Ishikawa (cell line): Measurements from ENCODE around the gene ZNF804B.

Experiments
- CEBPB ChIP-seq: IDR thresholded peaks from 2 replicates; pipeline ENCODE4 v1.6.1; 2012
- CREB1 ChIP-seq: IDR thresholded peaks from 2 replicates; pipeline ENCODE4 v1.6.1; 2012; ENCODE audit warnings: low read depth
- EGR1 ChIP-seq: IDR thresholded peaks from 2 replicates; pipeline ENCODE4 v1.6.1; 2012
- EP300 ChIP-seq: IDR thresholded peaks from 2 replicates; pipeline ENCODE4 v1.6.1; 2012; ENCODE audit warnings: borderline replicate concordance
- FOXM1 ChIP-seq: IDR thresholded peaks from 2 replicates; pipeline ENCODE4 v1.6.1; 2012; ENCODE audit warnings: low read depth, borderline replicate concordance
- NFIC ChIP-seq: IDR thresholded peaks from 2 replicates; pipeline ENCODE4 v1.6.1; 2012
- RAD21 ChIP-seq: IDR thresholded peaks from 2 replicates; pipeline ENCODE4 v1.6.1; 2012; ENCODE audit warnings: low read depth
- TAF1 ChIP-seq: IDR thresholded peaks from 2 replicates; pipeline ENCODE4 v1.6.1; 2012; ENCODE audit warnings: low read depth, mild to moderate bottlenecking
- TCF12 ChIP-seq: IDR thresholded peaks from 2 replicates; pipeline ENCODE4 v1.6.1; 2012; ENCODE audit warnings: low read depth
- TEAD4 ChIP-seq: IDR thresholded peaks from 2 replicates; pipeline ENCODE4 v1.6.1; 2012
- USF1 ChIP-seq: IDR thresholded peaks from 2 replicates; pipeline ENCODE4 v1.6.1; 2012
- YY1 ChIP-seq: IDR thresholded peaks from 2 replicates; pipeline ENCODE4 v1.6.1; 2012; ENCODE audit warnings: low read depth
- ZBTB7A ChIP-seq: IDR thresholded peaks from 2 replicates; pipeline ENCODE4 v1.6.1; 2012; ENCODE audit warnings: low read depth
- TF ChIP-seq, protein P1 (sequence below): IDR thresholded peaks from 2 replicates; pipeline ENCODE4 v1.6.1; 2012
- TF ChIP-seq, protein P2 (sequence below): IDR thresholded peaks from 2 replicates; pipeline ENCODE4 v1.6.1; 2012; ENCODE audit warnings: low read depth, mild to moderate bottlenecking

Gene ZNF804B

DNA sequence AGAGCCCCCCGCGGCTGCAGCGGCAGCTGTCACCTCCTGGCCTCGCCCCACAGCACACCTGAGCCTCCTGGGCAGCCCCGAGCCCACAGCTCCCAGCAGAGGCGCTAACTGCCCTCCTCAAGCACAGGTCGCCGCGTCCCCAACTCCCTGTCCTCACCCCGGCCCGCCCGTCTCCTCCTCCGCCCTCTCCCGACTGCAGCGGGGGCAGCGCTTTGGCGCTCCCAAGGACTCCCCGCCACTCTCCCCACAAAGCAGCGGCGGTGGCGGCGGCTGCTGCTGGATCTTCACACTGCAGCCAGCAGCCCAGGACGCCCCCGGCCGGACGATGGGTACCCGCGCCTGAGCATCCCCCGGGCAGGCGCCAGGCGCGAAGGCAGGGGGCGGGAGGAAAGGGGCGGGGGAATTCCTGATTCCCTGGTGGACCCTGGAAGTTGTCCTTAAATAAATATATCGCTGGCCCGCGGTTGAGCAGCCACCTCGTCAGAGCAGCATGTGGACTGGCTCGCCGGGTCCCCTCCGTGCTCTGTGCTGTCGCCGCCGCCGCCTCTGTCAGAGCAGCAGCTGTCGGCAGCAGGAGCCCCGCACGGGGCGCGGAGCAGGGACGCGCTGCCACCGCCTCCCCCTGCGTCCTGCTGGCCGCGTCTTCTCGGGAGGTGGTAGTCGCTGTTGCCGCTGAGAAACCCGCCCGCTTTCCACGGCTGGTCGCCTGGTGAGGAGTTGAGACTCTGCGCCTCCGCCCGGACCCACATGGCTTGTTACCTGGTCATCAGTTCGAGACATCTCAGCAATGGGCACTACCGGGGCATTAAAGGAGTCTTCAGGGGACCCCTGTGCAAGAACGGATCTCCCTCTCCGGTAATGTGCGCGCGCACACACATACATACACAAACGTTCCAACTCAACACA is at the start of gene ZNF804B:
Gene ZNF804B, plus strand, starts transcription at position 471 of the 906 bp plus-strand sequence. Its CDS starts 277 bp downstream, at position 748.
- TF ChIP-seq ZBTB7A (peak; percentile 59; the same call in 1 of the 2 replicates), CREB1 (no peak), RAD21 (no peak), TCF12 (no peak), TEAD4 (no peak)
- TF ChIP-seq, protein P1, sequence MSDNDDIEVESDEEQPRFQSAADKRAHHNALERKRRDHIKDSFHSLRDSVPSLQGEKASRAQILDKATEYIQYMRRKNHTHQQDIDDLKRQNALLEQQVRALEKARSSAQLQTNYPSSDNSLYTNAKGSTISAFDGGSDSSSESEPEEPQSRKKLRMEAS = no peak

- TF ChIP-seq TCF12 (no peak), RAD21 (no peak), USF1 (no peak), ZBTB7A (no peak), EP300 (no peak), NFIC (no peak), TAF1 (no peak), TEAD4 (no peak), CREB1 (no peak), FOXM1 (no peak)
- TF ChIP-seq, protein P2, sequence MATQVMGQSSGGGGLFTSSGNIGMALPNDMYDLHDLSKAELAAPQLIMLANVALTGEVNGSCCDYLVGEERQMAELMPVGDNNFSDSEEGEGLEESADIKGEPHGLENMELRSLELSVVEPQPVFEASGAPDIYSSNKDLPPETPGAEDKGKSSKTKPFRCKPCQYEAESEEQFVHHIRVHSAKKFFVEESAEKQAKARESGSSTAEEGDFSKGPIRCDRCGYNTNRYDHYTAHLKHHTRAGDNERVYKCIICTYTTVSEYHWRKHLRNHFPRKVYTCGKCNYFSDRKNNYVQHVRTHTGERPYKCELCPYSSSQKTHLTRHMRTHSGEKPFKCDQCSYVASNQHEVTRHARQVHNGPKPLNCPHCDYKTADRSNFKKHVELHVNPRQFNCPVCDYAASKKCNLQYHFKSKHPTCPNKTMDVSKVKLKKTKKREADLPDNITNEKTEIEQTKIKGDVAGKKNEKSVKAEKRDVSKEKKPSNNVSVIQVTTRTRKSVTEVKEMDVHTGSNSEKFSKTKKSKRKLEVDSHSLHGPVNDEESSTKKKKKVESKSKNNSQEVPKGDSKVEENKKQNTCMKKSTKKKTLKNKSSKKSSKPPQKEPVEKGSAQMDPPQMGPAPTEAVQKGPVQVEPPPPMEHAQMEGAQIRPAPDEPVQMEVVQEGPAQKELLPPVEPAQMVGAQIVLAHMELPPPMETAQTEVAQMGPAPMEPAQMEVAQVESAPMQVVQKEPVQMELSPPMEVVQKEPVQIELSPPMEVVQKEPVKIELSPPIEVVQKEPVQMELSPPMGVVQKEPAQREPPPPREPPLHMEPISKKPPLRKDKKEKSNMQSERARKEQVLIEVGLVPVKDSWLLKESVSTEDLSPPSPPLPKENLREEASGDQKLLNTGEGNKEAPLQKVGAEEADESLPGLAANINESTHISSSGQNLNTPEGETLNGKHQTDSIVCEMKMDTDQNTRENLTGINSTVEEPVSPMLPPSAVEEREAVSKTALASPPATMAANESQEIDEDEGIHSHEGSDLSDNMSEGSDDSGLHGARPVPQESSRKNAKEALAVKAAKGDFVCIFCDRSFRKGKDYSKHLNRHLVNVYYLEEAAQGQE = no peak
- TF ChIP-seq, protein P1 = no peak
These were observed 23.6 kb upstream of the ZNF804B start for GRCh38 chr7:88735920-88736319.

- TF ChIP-seq TAF1 (no peak), CEBPB (no peak), YY1 (no peak), FOXM1 (no peak), RAD21 (no peak), USF1 (no peak), EP300 (no peak), TEAD4 (no peak), EGR1 (no peak), NFIC (no peak), CREB1 (no peak), ZBTB7A (no peak), TCF12 (no peak)
- TF ChIP-seq, protein P2 = no peak
- TF ChIP-seq, protein P1 = no peak
These were observed 21.9 kb upstream of the ZNF804B start for GRCh38 chr7:88737632-88738031.

DNA sequence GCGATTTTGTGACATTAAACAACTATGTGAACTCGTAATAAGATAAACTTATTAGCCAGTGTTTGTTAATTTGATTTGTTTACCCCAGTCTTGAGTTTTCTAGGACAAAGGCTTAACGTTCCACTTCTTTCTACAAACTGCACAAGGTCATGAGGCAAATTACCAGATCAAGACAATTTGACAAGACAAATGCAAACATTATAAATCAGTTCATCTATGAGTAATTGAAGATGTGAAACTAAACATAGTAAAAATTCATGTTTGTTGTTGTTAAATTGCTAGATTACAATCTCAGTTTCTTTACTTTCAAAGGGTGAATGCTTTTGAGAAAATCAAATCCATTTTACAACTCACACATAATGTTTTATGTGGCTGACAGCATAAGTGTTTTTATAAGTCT is 13.4 kb upstream of the ZNF804B start:
- TF ChIP-seq FOXM1 = no peak

DNA sequence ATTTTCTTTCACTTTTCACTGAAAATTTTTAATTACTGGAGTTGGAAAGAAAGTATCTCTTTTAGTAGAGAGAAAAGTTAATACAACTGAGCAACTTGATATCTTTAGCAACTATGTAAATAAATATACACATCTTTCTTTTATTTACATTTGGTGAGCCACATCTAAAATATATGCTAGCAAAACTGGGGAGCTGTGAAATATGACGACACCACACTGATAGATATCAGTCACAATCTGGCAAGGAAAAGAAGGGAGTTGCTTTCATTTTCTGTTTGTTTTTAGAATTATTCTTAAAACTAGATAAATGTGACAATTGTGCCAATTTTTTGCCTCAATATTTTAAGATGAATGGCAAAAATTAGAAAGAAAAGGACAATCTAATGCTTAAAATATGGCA is 2.7 kb upstream of the ZNF804B start:
- TF ChIP-seq, protein P2 = no peak
- no peak for TF ChIP-seq CREB1
- no peak for TF ChIP-seq ZBTB7A
- TF ChIP-seq, protein P1 = no peak
- no peak for TF ChIP-seq TEAD4
- TF ChIP-seq FOXM1 = no peak
- TF ChIP-seq CEBPB = no peak
- no peak for TF ChIP-seq NFIC
- no peak for TF ChIP-seq EGR1
- TF ChIP-seq YY1 = no peak
- TF ChIP-seq TAF1 = no peak
- TF ChIP-seq RAD21 = no peak
- TF ChIP-seq USF1 = no peak
- no peak for TF ChIP-seq TCF12
- TF ChIP-seq EP300 = no peak
